Sigmoid colon (tissue), 7 donors: Measurements from ENCODE around the gene LUC7L3. TPM values are rescaled to one million over a fixed set of nuclear protein-coding genes. Genes with fewer than 3 reads are reported as not detected.
A peak's percentile ranks its signal among the peaks of the same experiment; 100 is the strongest.

ENCODE experiments used
- DNase-seq: peaks from one replicate; pipeline ENCODE4 v3.0.0-alpha.2; 2019
- H3K27ac ChIP-seq, 4 donors: fragments of 200-600 bp; sonication (generic); one replicate each; pipeline ENCODE4 v1.5.1; 2016 to 2019; ENCODE audit warnings: mild to moderate bottlenecking in 1 of 4
- H3K27me3 ChIP-seq, 3 donors: fragments of 200-600 bp; sonication (generic); one replicate each; pipeline ENCODE4 v1.5.1; 2019; ENCODE audit warnings: mild to moderate bottlenecking in 1 of 3
- H3K36me3 ChIP-seq, 4 donors: fragments of 200-600 bp; sonication (generic); one replicate each; pipeline ENCODE4 v1.5.1; 2016 to 2019
- H3K4me1 ChIP-seq, 4 donors: fragments of 200-600 bp; sonication (generic); one replicate each; pipeline ENCODE4 v1.5.1; 2017 to 2019
- H3K4me3 ChIP-seq, 4 donors: fragments of 200-600 bp; sonication (generic); one replicate each; pipeline ENCODE4 v1.5.1; 2017 to 2019; ENCODE audit warnings: mild to moderate bottlenecking in 2 of 4, moderate library complexity in 1 of 4
- H3K9me3 ChIP-seq, 4 donors: fragments of 200-600 bp in 3 of 4; sonication (generic) in 3 of 4; one replicate each; pipeline versions ENCODE4 v1.5.1 to v1.6.1; 2013 to 2019
- EP300 ChIP-seq, 4 donors: sonication (generic); formaldehyde crosslinking; IDR thresholded peaks; one replicate each; pipeline ENCODE4 v1.6.1; 2017; ENCODE audit warnings: antibody characterized with exemption in 4 of 4
- POLR2A ChIP-seq, 2 donors: fragments of 450-650 bp; IDR thresholded peaks; one replicate each; pipeline ENCODE4 v1.6.1; 2016; ENCODE audit warnings: antibody characterized with exemption in 2 of 2, mild to moderate bottlenecking in 2 of 2, moderate library complexity in 2 of 2
- POLR2AphosphoS5 ChIP-seq, 4 donors: sonication (generic); formaldehyde crosslinking; IDR thresholded peaks; one replicate each; pipeline ENCODE4 v1.6.1; 2017; ENCODE audit warnings: antibody characterized with exemption in 4 of 4
- WGBS, 2 donors: extraction: QIAGEN DNeasy Blood & Tissue Kit; methylation state at CpG; one replicate each; pipeline ENCODE4 v1.1.7; 2013; 5-methylcytosine and 5-hydroxymethylcytosine counted together
- intact Hi-C: fragments of 100-400 bp; cut with DNase I; formaldehyde crosslinking; loops from one replicate; pipeline ENCODE4 v1.15.1; 2023
- polyA plus RNA-seq, 3 donors: library from polyadenylated mRNA; stranded (reverse); fragments of 200-250 nt; gene quantifications; one replicate each; pipeline ENCODE4 v1.2.3, GENCODE V29; 2013
- total RNA-seq, 4 donors: library from RNA; depleted of rRNA; stranded (reverse); fragments of >200 nt; gene quantifications; one replicate each; pipeline ENCODE4 v1.1.0, GENCODE V29; 2016
- TF ChIP-seq, protein P1 (sequence below), 4 experiments: fragments of 450-650 bp in 3 of 4; fragments of 200-600 bp in 1 of 4; IDR thresholded peaks; one replicate each; pipeline ENCODE4 v1.5.1; 2016 to 2019; ENCODE audit warnings: antibody characterized with exemption in 4 of 4, mild to moderate bottlenecking in 3 of 4, moderate library complexity in 2 of 4
- donor health status: healthy with polysubstance abuse.
- donor health status: Bipolar disorder and iron deficiency.
- donor health status: healthy.

The LUC7L3 gene
- total and polyA plus RNA-seq, 7 donors = 43.2 to 188 (median 71.4) TPM

DNA sequence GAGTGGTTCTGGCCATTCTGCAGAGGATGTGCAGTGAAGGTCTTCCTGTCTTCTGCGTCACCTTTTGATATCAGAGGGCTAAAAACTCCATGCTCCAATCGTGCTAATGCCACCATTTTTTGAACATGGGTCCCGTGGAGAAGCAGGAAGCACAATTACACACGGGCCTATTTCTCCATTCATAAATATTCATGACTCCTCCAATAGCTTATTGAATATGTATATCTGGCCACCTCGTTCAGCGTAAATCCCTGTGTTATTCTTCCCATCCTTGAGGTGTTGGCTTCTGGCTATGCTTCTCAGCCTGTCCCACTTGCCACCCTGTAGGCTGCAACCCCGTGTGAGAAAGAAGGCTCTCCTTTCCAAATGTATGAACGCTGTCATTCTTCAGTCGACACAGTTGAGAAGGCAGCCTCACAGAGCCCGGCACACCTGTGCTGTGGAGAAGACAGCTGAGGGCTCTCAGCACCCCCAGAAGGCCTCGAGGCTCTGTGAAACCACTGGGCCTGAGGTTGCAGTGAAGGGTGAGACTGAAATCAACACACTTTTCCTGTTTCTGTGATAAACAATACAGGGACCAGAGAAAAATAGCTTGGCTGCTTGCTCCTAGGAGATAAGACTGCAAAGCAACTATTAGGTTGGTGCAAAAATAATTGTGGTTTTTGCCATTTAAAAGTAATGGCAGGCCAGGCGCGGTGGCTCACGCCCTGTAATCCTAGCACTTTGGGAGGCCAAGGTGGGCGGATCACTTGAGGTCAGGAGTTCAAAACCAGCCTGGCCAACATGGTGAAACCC, 52.8 kb downstream of the LUC7L3 start:
- intact Hi-C loops = no loop called here
- TF ChIP-seq POLR2A (IDR thresholded peaks at IDR 0.05) (no peak), POLR2AphosphoS5 (IDR thresholded peaks at IDR 0.05) (no peak), EP300 (IDR thresholded peaks at IDR 0.05) (no peak)
- no peaks in the 10 kb centered on the region for H3K9me3 ChIP-seq
- DNase-seq = peak; percentile 8
- H3K4me3 ChIP-seq = no peak overlapping the region
- H3K27ac ChIP-seq = no peak overlapping the region
- no peaks in the 10 kb centered on the region for H3K36me3 ChIP-seq
- 69 to 78% methylated on average over 15 of the region's 15 CpGs for WGBS, 2 donors
- no peaks in the 10 kb centered on the region for H3K27me3 ChIP-seq
- no peaks in the 10 kb centered on the region for H3K4me1 ChIP-seq

DNA sequence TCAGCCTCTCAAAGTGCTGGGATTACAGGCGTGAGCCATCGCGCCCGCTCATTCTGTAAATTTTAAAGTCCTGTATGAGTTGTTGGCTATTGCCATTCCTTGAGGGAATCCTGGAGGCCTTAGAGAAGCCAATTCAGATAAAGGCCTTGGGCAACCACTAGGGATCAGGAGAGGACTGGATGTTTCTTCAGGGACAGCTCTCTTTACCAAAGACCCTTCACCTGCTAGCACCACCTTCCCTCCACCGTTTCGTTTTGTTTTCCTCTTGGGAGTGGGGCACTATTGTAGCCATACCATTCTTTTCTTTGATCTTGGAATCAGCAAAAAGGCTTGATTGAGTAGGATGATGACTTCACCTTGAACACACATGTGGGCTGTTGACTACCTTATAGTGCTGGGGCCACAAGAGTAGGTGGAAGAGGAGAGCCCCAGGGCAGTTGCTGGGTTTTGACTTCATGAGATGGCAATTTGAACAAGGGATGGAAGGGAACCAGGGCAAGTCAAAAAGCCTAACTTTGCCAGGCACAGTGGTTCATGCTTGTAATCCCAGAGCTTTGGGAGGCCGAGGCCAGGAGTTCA, 54.9 kb downstream of the LUC7L3 start:
- intact Hi-C loops = no loop called here
- no peak for TF ChIP-seq EP300 (IDR thresholded peaks at IDR 0.05)
- TF ChIP-seq POLR2AphosphoS5 (IDR thresholded peaks at IDR 0.05) = no peak
- no peak for TF ChIP-seq POLR2A (IDR thresholded peaks at IDR 0.05)
- TF ChIP-seq, protein P1, sequence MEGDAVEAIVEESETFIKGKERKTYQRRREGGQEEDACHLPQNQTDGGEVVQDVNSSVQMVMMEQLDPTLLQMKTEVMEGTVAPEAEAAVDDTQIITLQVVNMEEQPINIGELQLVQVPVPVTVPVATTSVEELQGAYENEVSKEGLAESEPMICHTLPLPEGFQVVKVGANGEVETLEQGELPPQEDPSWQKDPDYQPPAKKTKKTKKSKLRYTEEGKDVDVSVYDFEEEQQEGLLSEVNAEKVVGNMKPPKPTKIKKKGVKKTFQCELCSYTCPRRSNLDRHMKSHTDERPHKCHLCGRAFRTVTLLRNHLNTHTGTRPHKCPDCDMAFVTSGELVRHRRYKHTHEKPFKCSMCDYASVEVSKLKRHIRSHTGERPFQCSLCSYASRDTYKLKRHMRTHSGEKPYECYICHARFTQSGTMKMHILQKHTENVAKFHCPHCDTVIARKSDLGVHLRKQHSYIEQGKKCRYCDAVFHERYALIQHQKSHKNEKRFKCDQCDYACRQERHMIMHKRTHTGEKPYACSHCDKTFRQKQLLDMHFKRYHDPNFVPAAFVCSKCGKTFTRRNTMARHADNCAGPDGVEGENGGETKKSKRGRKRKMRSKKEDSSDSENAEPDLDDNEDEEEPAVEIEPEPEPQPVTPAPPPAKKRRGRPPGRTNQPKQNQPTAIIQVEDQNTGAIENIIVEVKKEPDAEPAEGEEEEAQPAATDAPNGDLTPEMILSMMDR (IDR thresholded peaks at IDR 0.05) = no peak
- H3K4me1 ChIP-seq = no peaks in the 10 kb centered on the region
- no peaks in the 10 kb centered on the region for H3K27me3 ChIP-seq
- H3K9me3 ChIP-seq = no peaks in the 10 kb centered on the region
- peak; percentile 17 for DNase-seq
- WGBS, 2 donors = 81 to 91% methylated on average over 7 of the region's 7 CpGs
- no peak overlapping the region for H3K4me3 ChIP-seq
- H3K27ac ChIP-seq = no peak overlapping the region
- H3K36me3 ChIP-seq = no peaks in the 10 kb centered on the region

DNA sequence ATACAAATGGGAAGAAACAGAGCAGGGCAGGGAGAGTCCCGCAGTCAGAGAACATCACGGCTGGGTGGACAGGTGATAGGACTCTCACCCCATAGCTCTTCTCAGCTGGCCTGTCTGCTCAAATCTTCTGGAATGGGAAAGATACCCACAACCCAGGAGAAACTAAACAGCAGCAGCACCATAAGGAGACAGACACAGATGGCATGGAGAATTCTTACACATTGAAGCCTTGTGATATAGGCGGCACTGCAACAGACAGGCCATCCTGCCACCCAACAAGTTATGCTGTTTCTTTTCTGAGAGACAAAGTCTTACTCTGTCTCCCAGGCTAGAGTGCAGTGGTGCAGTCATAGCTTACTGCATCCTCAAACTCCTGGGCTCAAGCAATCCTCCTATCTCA, 56.5 kb downstream of the LUC7L3 start:
- intact Hi-C loops = no loop called here
- no peaks in the 10 kb centered on the region for H3K27me3 ChIP-seq
- H3K36me3 ChIP-seq = no peaks in the 10 kb centered on the region
- no peak overlapping the region for H3K4me3 ChIP-seq
- no peaks in the 10 kb centered on the region for H3K4me1 ChIP-seq
- H3K27ac ChIP-seq = no peak overlapping the region
- H3K9me3 ChIP-seq = no peaks in the 10 kb centered on the region
- WGBS, 2 donors = 95 to 97% methylated on average over 3 of the region's 3 CpGs
- TF ChIP-seq, protein P1 (IDR thresholded peaks at IDR 0.05) = no peak
- no peak for TF ChIP-seq EP300 (IDR thresholded peaks at IDR 0.05)
- TF ChIP-seq POLR2A (IDR thresholded peaks at IDR 0.05) = no peak
- no peak for TF ChIP-seq POLR2AphosphoS5 (IDR thresholded peaks at IDR 0.05)
- DNase-seq = peak; percentile 25

DNA sequence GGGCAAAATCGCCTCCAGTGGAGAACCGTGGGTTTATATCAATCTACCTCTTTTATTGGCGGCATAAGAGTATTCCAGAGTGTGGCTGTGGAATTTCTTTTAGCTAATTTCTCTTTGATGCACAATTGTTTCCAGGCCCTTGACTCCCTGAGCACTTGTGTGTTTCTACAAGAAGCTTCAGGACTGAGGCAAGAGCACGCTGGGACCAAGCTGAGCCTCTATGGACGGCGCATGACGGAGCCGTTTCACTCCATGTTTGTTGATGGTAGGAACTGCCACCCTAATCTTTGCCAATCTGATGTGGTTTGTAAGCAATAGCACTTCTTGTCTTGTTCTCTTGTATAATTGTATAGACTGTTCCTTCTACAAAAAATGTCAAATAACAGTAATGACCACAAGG, 59.1 kb downstream of the LUC7L3 start:
- 89 to 90% methylated on average over 8 of the region's 8 CpGs for WGBS, 2 donors
- H3K9me3 ChIP-seq = no peaks in the 10 kb centered on the region
- intact Hi-C loops = no loop called here
- no peak overlapping the region for H3K27ac ChIP-seq
- no peak overlapping the region for H3K4me3 ChIP-seq
- no peaks in the 10 kb centered on the region for H3K36me3 ChIP-seq
- no peaks in the 10 kb centered on the region for H3K4me1 ChIP-seq
- no peak for DNase-seq
- no peak for TF ChIP-seq POLR2AphosphoS5 (IDR thresholded peaks at IDR 0.05)
- TF ChIP-seq EP300 (IDR thresholded peaks at IDR 0.05) = no peak
- no peak for TF ChIP-seq POLR2A (IDR thresholded peaks at IDR 0.05)
- TF ChIP-seq, protein P1 (IDR thresholded peaks at IDR 0.05) = no peak
- peaks cover 0 to 3% (median 0%) of the 10 kb centered on the region in 3 donors for H3K27me3 ChIP-seq

DNA sequence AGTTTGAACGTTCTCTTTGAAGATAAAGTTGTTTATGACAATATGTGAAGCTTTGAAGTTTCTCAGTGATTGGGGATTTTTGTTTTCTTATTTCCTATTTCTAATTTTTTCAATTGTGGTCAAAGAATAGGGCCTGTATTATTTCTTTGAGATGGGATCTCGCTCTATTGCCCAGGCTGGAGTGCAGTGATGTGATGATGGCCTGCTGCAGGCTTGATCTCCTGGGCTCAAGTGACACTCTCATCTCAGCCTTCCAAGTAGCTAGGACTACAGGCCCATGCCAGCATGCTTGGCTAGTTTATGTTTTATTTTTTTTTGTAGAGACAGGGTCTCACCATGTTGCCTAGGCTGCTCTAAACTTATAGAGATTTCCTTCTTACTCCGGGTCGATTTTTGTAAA, 59.6 kb downstream of the LUC7L3 start:
- WGBS, 2 donors = 80 to 89% methylated on average over 4 of the region's 4 CpGs
- DNase-seq = no peak
- TF ChIP-seq EP300 (IDR thresholded peaks at IDR 0.05) = no peak
- no peak for TF ChIP-seq POLR2AphosphoS5 (IDR thresholded peaks at IDR 0.05)
- TF ChIP-seq, protein P1 (IDR thresholded peaks at IDR 0.05) = no peak
- TF ChIP-seq POLR2A (IDR thresholded peaks at IDR 0.05) = no peak
- Histone ChIP-seq H3K27ac (no peak overlapping the region), H3K4me3 (no peak overlapping the region), H3K4me1 (no peaks in the 10 kb centered on the region), H3K27me3 (peaks cover 0 to 3% (median 0%) of the 10 kb centered on the region in 3 donors), H3K9me3 (no peaks in the 10 kb centered on the region), H3K36me3 (no peaks in the 10 kb centered on the region)
- intact Hi-C loops = no loop called here
